H9 (cell line): ENCODE measurements around the gene ZBTB20. TPM values are rescaled to one million over a fixed set of nuclear protein-coding genes. Genes with fewer than 3 reads are reported as not detected.
A peak's percentile ranks its signal among the peaks of the same experiment; 100 is the strongest.

Experiments
- DNase-seq: peaks from one replicate; pipeline ENCODE4 v3.0.0-alpha.2; 2017
- H2AFZ ChIP-seq: one replicate; pipeline ENCODE4 v1.6.1; 2013; ENCODE audit warnings: mild to moderate bottlenecking, low read length, control low read depth, moderate library complexity
- H2AK5ac ChIP-seq: 2 replicates; pipeline ENCODE4 v1.6.1; 2013; ENCODE audit warnings: low read length, control low read depth, mixed read lengths; ENCODE audit not compliant: insufficient read length
- H2BK120ac ChIP-seq: one replicate; pipeline ENCODE4 v1.6.1; 2013; ENCODE audit warnings: low read depth, mild to moderate bottlenecking, low read length, control low read depth, inconsistent platforms; ENCODE audit not compliant: poor library complexity, severe bottlenecking
- H2BK12ac ChIP-seq: 2 replicates; pipeline ENCODE4 v1.6.1; 2013; ENCODE audit warnings: low read length, control low read depth, mixed read lengths, low read depth; ENCODE audit not compliant: insufficient read length
- H2BK15ac ChIP-seq: 2 replicates; pipeline ENCODE4 v1.6.1; 2013; ENCODE audit warnings: low read depth, low read length, control low read depth
- H2BK20ac ChIP-seq: one replicate; pipeline ENCODE4 v1.6.1; 2013; ENCODE audit warnings: low read depth, mild to moderate bottlenecking, low read length, control low read depth, inconsistent platforms; ENCODE audit not compliant: poor library complexity, severe bottlenecking
- H2BK5ac ChIP-seq: 2 replicates; pipeline ENCODE4 v1.6.1; 2013; ENCODE audit warnings: low read length, control low read depth, mixed read lengths; ENCODE audit not compliant: insufficient read length
- H3K14ac ChIP-seq: 2 replicates; pipeline ENCODE4 v1.6.1; 2013; ENCODE audit warnings: low read length, control low read depth; ENCODE audit not compliant: insufficient read depth
- H3K18ac ChIP-seq: 2 replicates; pipeline ENCODE4 v1.6.1; 2013; ENCODE audit warnings: low read depth, mild to moderate bottlenecking, mixed read lengths, low read length, control low read depth; ENCODE audit not compliant: insufficient read length
- H3K23ac ChIP-seq: 2 replicates; pipeline ENCODE4 v1.6.1; 2013; ENCODE audit warnings: low read length, control low read depth, mixed read lengths, low read depth; ENCODE audit not compliant: insufficient read length
- H3K23me2 ChIP-seq: 2 replicates; pipeline ENCODE4 v1.6.1; 2013; ENCODE audit warnings: low read depth, mild to moderate bottlenecking, mixed read lengths, low read length, control low read depth; ENCODE audit not compliant: insufficient read length, poor library complexity, severe bottlenecking
- H3K27ac ChIP-seq: 2 replicates; pipeline ENCODE4 v1.5.1; 2013; ENCODE audit warnings: low read length, control low read depth, mixed read lengths, low read depth; ENCODE audit not compliant: insufficient read length
- H3K27me3 ChIP-seq: 2 replicates; pipeline ENCODE4 v1.6.1; 2013; ENCODE audit warnings: low read length, control low read depth, inconsistent platforms; ENCODE audit not compliant: insufficient read depth
- H3K4ac ChIP-seq: 2 replicates; pipeline ENCODE4 v1.6.1; 2013; ENCODE audit warnings: low read depth, mild to moderate bottlenecking, control low read depth, inconsistent platforms, low read length, moderate library complexity
- H3K4me1 ChIP-seq: 2 replicates; pipeline ENCODE4 v1.6.1; 2013; ENCODE audit warnings: low read length, control low read depth, inconsistent platforms; ENCODE audit not compliant: insufficient read depth
- H3K4me2 ChIP-seq: 2 replicates; pipeline ENCODE4 v1.6.1; 2013; ENCODE audit warnings: low read length, control low read depth, mixed read lengths; ENCODE audit not compliant: insufficient read length, insufficient read depth
- H3K56ac ChIP-seq: 2 replicates; pipeline ENCODE4 v1.6.1; 2013; ENCODE audit warnings: low read depth, mild to moderate bottlenecking, mixed read lengths, low read length, control low read depth; ENCODE audit not compliant: insufficient read length
- H3K79me1 ChIP-seq: 2 replicates; pipeline ENCODE4 v1.6.1; 2013; ENCODE audit warnings: low read depth, mild to moderate bottlenecking, moderate library complexity, low read length, control low read depth, inconsistent platforms; ENCODE audit not compliant: insufficient read depth, poor library complexity, severe bottlenecking
- H3K79me2 ChIP-seq: 2 replicates; pipeline ENCODE4 v1.6.1; 2013; ENCODE audit warnings: low read length, control low read depth, inconsistent platforms; ENCODE audit not compliant: insufficient read depth
- H3K9ac ChIP-seq: 2 replicates; pipeline ENCODE4 v1.6.1; 2013; ENCODE audit warnings: low read length, control low read depth, mixed read lengths; ENCODE audit not compliant: insufficient read length; ENCODE audit errors: extremely low read depth
- H3K9me3 ChIP-seq: one replicate; pipeline ENCODE4 v1.6.1; 2013; ENCODE audit warnings: low read depth, low read length, inconsistent platforms; ENCODE audit not compliant: control insufficient read depth
- H3T11ph ChIP-seq: one replicate; pipeline ENCODE4 v1.6.1; 2013; ENCODE audit warnings: mild to moderate bottlenecking, low read length, control low read depth, inconsistent platforms
- H4K20me1 ChIP-seq: one replicate; pipeline ENCODE4 v1.6.1; 2013; ENCODE audit not compliant: control insufficient read depth, insufficient read length, insufficient read depth
- H4K5ac ChIP-seq: 2 replicates; pipeline ENCODE4 v1.6.1; 2013; ENCODE audit warnings: low read depth, mild to moderate bottlenecking, mixed read lengths, low read length, control low read depth; ENCODE audit not compliant: insufficient read length
- H4K8ac ChIP-seq: replicated peaks from 2 replicates; pipeline ENCODE4 v1.6.1; 2013; ENCODE audit warnings: low read length, control low read depth, mixed read lengths, low read depth; ENCODE audit not compliant: insufficient read length
- H4K91ac ChIP-seq: 2 replicates; pipeline ENCODE4 v1.6.1; 2013; ENCODE audit warnings: low read depth, mild to moderate bottlenecking, moderate library complexity, mixed read lengths, low read length, control low read depth; ENCODE audit not compliant: insufficient read length
- H3K27ac Mint-ChIP-seq, 3 experiments: 2 replicates in 2 of 3; 3 replicates in 1 of 3; pipeline ENCODE4 v1.8.0; 2020 to 2021; ENCODE audit warnings: mixed read lengths in 3 of 3, mild to moderate bottlenecking in 1 of 3, moderate library complexity in 1 of 3
- H3K27me3 Mint-ChIP-seq: 2 replicates; pipeline ENCODE4 v1.8.0; 2021; ENCODE audit warnings: low read depth, mild to moderate bottlenecking, moderate library complexity, mixed read lengths
- H3K36me3 Mint-ChIP-seq, 3 experiments: 2 replicates in 2 of 3; 3 replicates in 1 of 3; pipeline ENCODE4 v1.8.0; 2020 to 2021; ENCODE audit warnings: low read depth in 3 of 3, mixed read lengths in 3 of 3; ENCODE audit not compliant: insufficient read depth in 1 of 3
- H3K4me1 Mint-ChIP-seq, 2 experiments: 2 replicates each; pipeline ENCODE4 v1.8.0; 2020; ENCODE audit warnings: mixed read lengths in 2 of 2
- H3K4me3 Mint-ChIP-seq, 2 experiments: 2 replicates in 1 of 2; 3 replicates in 1 of 2; pipeline ENCODE4 v1.8.0; 2020 to 2021; ENCODE audit warnings: mild to moderate bottlenecking in 2 of 2, mixed read lengths in 2 of 2, moderate library complexity in 1 of 2
- H3K9me3 Mint-ChIP-seq, 2 experiments: 2 replicates in 1 of 2; 3 replicates in 1 of 2; pipeline ENCODE4 v1.8.0; 2020; ENCODE audit warnings: mild to moderate bottlenecking in 2 of 2, mixed read lengths in 2 of 2, moderate library complexity in 1 of 2
- CTCF ChIP-seq: fragments of 200-600 bp; sonication (generic); conservative IDR thresholded peaks from 3 replicates; pipeline ENCODE4 v1.8.0; 2021; ENCODE audit warnings: antibody characterized with exemption, mild to moderate bottlenecking
- WGBS: extraction: QIAGEN DNeasy Blood & Tissue Kit; methylation state at CpG from one replicate; pipeline ENCODE4 v1.1.7; 2013; ENCODE audit warnings: missing lambda C conversion rate, low lambda C conversion rate, mixed read lengths; ENCODE audit not compliant: insufficient read length; ENCODE audit errors: extremely low coverage; 5-methylcytosine and 5-hydroxymethylcytosine counted together
- total RNA-seq: library from RNA; stranded (reverse); gene quantifications from 2 replicates; pipeline ENCODE4 v1.2.1, GENCODE V29; 2021

The ZBTB20 gene
- total RNA-seq, 1 experiment from 2014 or later: 0.70 TPM

- Histone ChIP-seq H3K23ac (no peak overlapping the region), H4K8ac (no peak overlapping the region), H3K56ac (no peak overlapping the region), H2BK15ac (no peak overlapping the region), H4K91ac (no peak overlapping the region), H3T11ph (peak overlapping the region; percentile 36), H3K14ac (no peak overlapping the region), H3K27ac (no peak overlapping the region), H3K23me2 (no peaks in the 10 kb centered on the region), H2AK5ac (no peak overlapping the region), H2AFZ (no peak overlapping the region), H3K9me3 (no peaks in the 10 kb centered on the region), H2BK120ac (no peak overlapping the region), H4K20me1 (no peaks in the 10 kb centered on the region), H3K4me2 (no peak overlapping the region), H4K5ac (no peak overlapping the region), H3K9ac (no peak overlapping the region), H2BK20ac (no peak overlapping the region), H2BK12ac (no peak overlapping the region), H3K18ac (no peak overlapping the region), H3K27me3 (no peaks in the 10 kb centered on the region), H3K79me2 (no peaks in the 10 kb centered on the region), H3K79me1 (no peaks in the 10 kb centered on the region), H3K4me1 (peaks cover 6% of the 10 kb centered on the region), H2BK5ac (no peak overlapping the region), H3K4ac (no peak overlapping the region)
- no peaks in the 10 kb centered on the region for H3K36me3 Mint-ChIP-seq
- H3K27ac Mint-ChIP-seq: no peak overlapping the region
- whole genome bisulfite sequencing: no CpG with 5 or more reads among the region's 6 CpGs
- no peaks in the 10 kb centered on the region for H3K27me3 Mint-ChIP-seq
- DNase-seq: no peak
- TF ChIP-seq CTCF: no peak
- H3K9me3 Mint-ChIP-seq: no peaks in the 10 kb centered on the region
- peaks cover 8 to 17% of the 10 kb centered on the region in 2 experiments for H3K4me1 Mint-ChIP-seq
- no peak overlapping the region for H3K4me3 Mint-ChIP-seq
Measured at GRCh38 chr3:114506591-114507300, 640.3 kb downstream of the ZBTB20 start.
